Measurements from ENCODE around the gene SCG2. TPM values are rescaled to one million over a fixed set of nuclear protein-coding genes. Genes with fewer than 3 reads are reported as not detected.

SCG2 gene
- total RNA-seq, 3 donors from 2014 or later = 3.5 to 11.5 (median 4.2) TPM

DNA sequence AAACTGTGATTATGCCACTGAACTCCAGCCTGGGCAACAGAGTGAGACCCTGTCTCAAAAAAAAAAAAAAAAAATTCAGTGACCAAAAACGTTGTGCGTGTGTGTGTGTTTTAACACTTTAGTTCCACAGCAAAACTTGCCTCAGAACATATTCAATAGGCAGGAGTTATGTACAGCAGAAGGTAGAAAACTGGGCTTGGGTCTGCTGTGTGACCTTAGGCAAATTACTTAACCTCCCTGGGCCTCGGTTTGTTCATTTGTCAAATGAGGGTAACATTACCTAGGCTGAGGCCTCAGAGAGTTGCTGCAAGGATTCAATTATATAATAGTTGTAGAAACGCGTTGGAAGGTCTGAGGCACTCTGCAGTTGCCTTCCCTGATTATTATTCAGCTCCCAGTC is 10.3 kb upstream of the SCG2 start:
- TF ChIP-seq CTCF (IDR thresholded peaks at IDR 0.05) = no peak
- Histone ChIP-seq H3K36me3 (ENCODE audit: low read depth) (no peaks in the 10 kb centered on the region), H3K4me3 (no peak overlapping the region), H3K4me1 (ENCODE audit: low read depth) (no peaks in the 10 kb centered on the region), H3K9me3 (no peaks in the 10 kb centered on the region)
- DNase-seq = no peak
- ATAC-seq = no peak
- intact Hi-C loops (cut with DNase I, micrococcal nuclease) = no loop called here

GRCh38 chr2:223611061-223611460 is 8.9 kb upstream of the SCG2 start:
- no peaks in the 10 kb centered on the region for H3K36me3 ChIP-seq (ENCODE audit: low read depth)
- no peak for ATAC-seq
- no peak overlapping the region for H3K4me3 ChIP-seq
- no peaks in the 10 kb centered on the region for H3K4me1 ChIP-seq (ENCODE audit: low read depth)
- intact Hi-C loops (cut with DNase I, micrococcal nuclease) = no loop called here
- no peaks in the 10 kb centered on the region for H3K9me3 ChIP-seq
- no peak for TF ChIP-seq CTCF (IDR thresholded peaks at IDR 0.05)
- no peak for DNase-seq

DNA sequence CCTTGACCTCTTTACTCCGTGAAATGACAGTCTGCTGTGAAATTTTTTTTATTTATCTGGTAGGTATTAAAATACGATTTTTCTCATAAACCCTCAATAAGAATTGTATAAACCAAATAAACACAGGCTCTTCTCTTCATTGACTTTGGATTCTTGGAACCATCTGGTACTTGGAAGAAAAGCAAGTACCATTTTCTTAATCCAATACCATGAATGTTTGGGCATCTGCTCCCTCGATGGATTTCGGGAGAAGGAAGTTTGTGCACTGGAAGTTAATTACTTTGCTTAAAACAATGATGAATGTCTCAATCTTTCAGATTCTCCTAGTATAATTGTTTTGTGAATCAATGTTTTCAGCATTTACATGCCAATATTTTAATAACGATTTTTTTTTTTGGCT is 5.3 kb upstream of the SCG2 start:
- H3K36me3 ChIP-seq (ENCODE audit: low read depth) = no peaks in the 10 kb centered on the region
- H3K4me1 ChIP-seq (ENCODE audit: low read depth) = no peaks in the 10 kb centered on the region
- no peak overlapping the region for H3K4me3 ChIP-seq
- H3K9me3 ChIP-seq = no peaks in the 10 kb centered on the region
- DNase-seq (no peak), ATAC-seq (no peak)
- intact Hi-C loops (cut with DNase I, micrococcal nuclease) = no loop called here
- no peak for TF ChIP-seq CTCF (IDR thresholded peaks at IDR 0.05)

GRCh38 chr2:223606946-223607345 is 4.8 kb upstream of the SCG2 start:
- Histone ChIP-seq H3K9me3 (no peaks in the 10 kb centered on the region), H3K4me1 (ENCODE audit: low read depth) (peaks cover 2% of the 10 kb centered on the region), H3K36me3 (ENCODE audit: low read depth) (no peaks in the 10 kb centered on the region), H3K4me3 (no peak overlapping the region)
- TF ChIP-seq CTCF (IDR thresholded peaks at IDR 0.05) = no peak
- ATAC-seq (no peak), DNase-seq (no peak)
- intact Hi-C loops (cut with DNase I, micrococcal nuclease) = no loop called here

DNA sequence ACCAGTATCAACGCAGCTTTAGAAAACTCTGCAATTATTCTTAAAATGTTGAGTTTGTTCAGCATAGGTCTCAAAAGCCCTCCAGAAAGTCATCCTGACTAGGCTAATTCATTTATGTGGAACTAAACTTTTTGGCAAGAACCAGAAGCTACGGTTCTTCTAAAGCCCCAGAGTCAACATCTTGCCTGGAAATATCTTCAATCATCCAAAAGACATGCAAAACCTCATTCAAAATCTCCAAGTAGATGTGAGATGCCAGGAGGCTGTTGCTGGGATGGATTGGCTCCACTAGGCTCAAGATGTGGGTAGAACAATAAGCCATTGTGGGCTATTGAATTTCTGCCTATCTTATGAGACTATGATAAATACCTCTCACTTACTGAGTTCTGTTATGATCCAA is 2.1 kb upstream of the SCG2 start:
- ATAC-seq (no peak), DNase-seq (no peak)
- no peaks in the 10 kb centered on the region for H3K36me3 ChIP-seq (ENCODE audit: low read depth)
- no peak for TF ChIP-seq CTCF (IDR thresholded peaks at IDR 0.05)
- intact Hi-C loops (cut with DNase I, micrococcal nuclease) = no loop called here
- H3K9me3 ChIP-seq = no peaks in the 10 kb centered on the region
- peaks cover 2% of the 10 kb centered on the region for H3K4me1 ChIP-seq (ENCODE audit: low read depth)
- no peak overlapping the region for H3K4me3 ChIP-seq

DNA sequence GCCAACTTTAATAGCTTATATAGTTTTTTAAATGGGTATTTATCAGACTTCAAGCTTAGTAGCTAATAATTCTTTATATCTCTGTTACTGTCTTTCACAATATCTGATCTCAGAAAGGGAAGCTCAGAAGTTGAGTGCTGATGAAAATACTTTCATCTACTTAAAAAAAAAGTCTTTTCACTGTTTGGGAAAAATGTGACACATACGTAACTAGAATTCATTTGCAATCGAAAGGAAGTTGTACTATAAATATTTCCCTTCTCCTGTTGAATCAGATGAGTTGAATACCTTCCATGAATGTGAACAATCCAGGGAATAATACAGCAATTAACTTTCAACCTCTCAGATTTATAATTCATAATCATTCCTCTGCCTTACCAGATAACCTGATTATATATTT is 811 bp upstream of the SCG2 start:
- intact Hi-C loops (cut with DNase I, micrococcal nuclease) = no loop called here
- no peak for TF ChIP-seq CTCF (IDR thresholded peaks at IDR 0.05)
- peaks cover 2% of the 10 kb centered on the region for H3K4me1 ChIP-seq (ENCODE audit: low read depth)
- H3K9me3 ChIP-seq = no peaks in the 10 kb centered on the region
- no peak for DNase-seq
- no peaks in the 10 kb centered on the region for H3K36me3 ChIP-seq (ENCODE audit: low read depth)
- H3K4me3 ChIP-seq = peak overlapping the region; percentile 3
- ATAC-seq = no peak
